Psoas muscle (tissue), 8 donors: Measurements from ENCODE around the gene MYO18A. TPM values are rescaled to one million over a fixed set of nuclear protein-coding genes. Genes with fewer than 3 reads are reported as not detected.
"Not testable (repeated sequence)": the region's sequence is repeated elsewhere in the genome, so short reads cannot be mapped to it uniquely, and the experiment has no call there.

Experiments
- ATAC-seq, 4 donors: fragments of 200-7000 bp; cut with Tn5 transposase; one replicate each; pipeline ENCODE4 v1.9.1; 2020; ENCODE audit warnings: moderate library complexity in 3 of 4, mild to moderate bottlenecking in 2 of 4
- DNase-seq, 2 donors: peaks; one replicate each; pipeline ENCODE4 v3.0.0-alpha.2; 2020
- H3K27ac ChIP-seq: fragments of 200-600 bp; one replicate; pipeline ENCODE4 v1.8.0; 2022
- H3K27me3 ChIP-seq, 3 donors: fragments of 200-600 bp in 1 of 3; one replicate each; pipeline versions ENCODE4 v1.6.1 to v1.8.0; 2013 to 2022; ENCODE audit warnings: low read length in 2 of 3, mild to moderate bottlenecking in 2 of 3, moderate library complexity in 1 of 3; ENCODE audit not compliant: insufficient read depth in 3 of 3
- H3K36me3 ChIP-seq, 2 donors: fragments of 200-600 bp in 1 of 2; one replicate each; pipeline versions ENCODE4 v1.6.1 to v1.8.0; 2013 to 2022; ENCODE audit warnings: low read depth in 1 of 2, mild to moderate bottlenecking in 1 of 2, moderate library complexity in 1 of 2; ENCODE audit not compliant: insufficient read depth in 1 of 2
- H3K4me1 ChIP-seq: fragments of 200-600 bp; one replicate; pipeline ENCODE4 v1.8.0; 2022
- H3K4me3 ChIP-seq: fragments of 200-600 bp; one replicate; pipeline ENCODE4 v1.8.0; 2022; ENCODE audit warnings: mild to moderate bottlenecking
- H3K9me3 ChIP-seq: fragments of 200-600 bp; one replicate; pipeline ENCODE4 v1.8.0; 2022
- CTCF ChIP-seq: fragments of 200-600 bp; IDR thresholded peaks from one replicate; pipeline ENCODE4 v1.8.0; 2022; ENCODE audit warnings: antibody characterized with exemption
- WGBS, 3 donors: extraction: QIAGEN DNeasy Blood & Tissue Kit; methylation state at CpG; one replicate each; pipeline versions ENCODE4 v1.1.6 to v1.1.7; 2013; 5-methylcytosine and 5-hydroxymethylcytosine counted together
- intact Hi-C, 2 donors: fragments of 100-400 bp; cut with DNase I; formaldehyde crosslinking; loops; one replicate each; pipeline versions ENCODE4 v1.11.0 to v1.14.2; 2022
- polyA plus RNA-seq, 3 donors: library from polyadenylated mRNA; stranded (reverse); fragments of 200-250 nt; gene quantifications; one replicate each; pipeline ENCODE4 v1.2.3, GENCODE V29; 2013
- total RNA-seq, 4 donors: library from RNA; stranded (reverse); fragmentation: NEBNext Ultra II Directional in 2 of 4; extraction: Animal tissue kit (Norgen Biotek cat#: 25700) in 2 of 4; gene quantifications; one replicate each; pipeline versions ENCODE4 v1.2.1 to v1.2.4, GENCODE V29; 2021 to 2023
- donor health status: healthy with polysubstance abuse.
- donor health status: DM: no; HTN: no; CAD: no; lungs with moderate emphysema.
- donor health status: Bipolar disorder and iron deficiency.
- donor health status: healthy.
- donor health status: DM: yes; HTN: yes; CAD: no.
- donor health status: DM: no; HTN: no; CAD: no.
- donor health status: DM: no; HTN: no; CAD: no.
- donor health status: DM: yes; HTN: yes; CAD: no.

MYO18A gene
- total and polyA plus RNA-seq, 7 donors: 142 to 1,274 (median 770) TPM

- peak; percentile 98 for TF ChIP-seq CTCF
- Histone ChIP-seq H3K4me1 (peaks cover 35% of the 10 kb centered on the region), H3K9me3 (no peaks in the 10 kb centered on the region), H3K4me3 (peak overlapping the region; percentile 66), H3K36me3 (no peaks in the 10 kb centered on the region), H3K27ac (peak overlapping the region; percentile 80), H3K27me3 (no peaks in the 10 kb centered on the region)
- 3 to 5% (median 4%) methylated on average over 32 to 34 of the region's 34 CpGs for WGBS, 3 donors
- intact Hi-C loops: loop anchor here (1.0 to 2.0 kb wide), 5 partner anchors 30 to 144 kb away; no protein-coding TSS in a partner anchor
- ATAC-seq: peak; percentile 92 to 96 (median 94)
- peak; percentile 96 to 98 for DNase-seq
Measured at GRCh38 chr17:29148790-29149430, 31.3 kb downstream of the MYO18A start.

GRCh38 chr17:29148257-29148789, 31.9 kb downstream of the MYO18A start:
- Histone ChIP-seq H3K36me3 (no peaks in the 10 kb centered on the region), H3K4me3 (peak overlapping the region; percentile 66), H3K27ac (peak overlapping the region; percentile 80), H3K9me3 (no peaks in the 10 kb centered on the region), H3K4me1 (peaks cover 39% of the 10 kb centered on the region), H3K27me3 (no peaks in the 10 kb centered on the region)
- ATAC-seq: peak in 3 of 4 donors; percentile 22 to 32 (median 25)
- intact Hi-C loops: loop anchor here (2.0 kb wide), 4 partner anchors 30 to 144 kb away; no protein-coding TSS in a partner anchor
- 19 to 30% (median 28%) methylated on average over 5 of the region's 5 CpGs for WGBS, 3 donors
- no peak for TF ChIP-seq CTCF
- peak in 1 of 2 donors; percentile 51 for DNase-seq

GRCh38 chr17:29147682-29148081, 32.5 kb downstream of the MYO18A start:
- Histone ChIP-seq H3K9me3 (no peaks in the 10 kb centered on the region), H3K4me1 (peaks cover 39% of the 10 kb centered on the region), H3K27ac (peak overlapping the region; percentile 80), H3K36me3 (no peaks in the 10 kb centered on the region), H3K27me3 (no peaks in the 10 kb centered on the region), H3K4me3 (no peak overlapping the region)
- no peak for ATAC-seq
- intact Hi-C loops: loop anchor here (2.0 kb wide), 4 partner anchors 31 to 145 kb away; no protein-coding TSS in a partner anchor
- no peak for TF ChIP-seq CTCF
- WGBS, 3 donors: 82 to 92% (median 88%) methylated on average over 4 of the region's 4 CpGs
- no peak for DNase-seq

- DNase-seq, H3K27ac ChIP-seq, ATAC-seq, H3K36me3 ChIP-seq, H3K27me3 ChIP-seq, intact Hi-C loops, H3K4me3 ChIP-seq, H3K9me3 ChIP-seq: not testable (repeated sequence)
- peaks cover 39% of the 10 kb centered on the region for H3K4me1 ChIP-seq
- WGBS, 3 donors: 80 to 91% (median 90%) methylated on average over 2 of the region's 2 CpGs
Measured at GRCh38 chr17:29147228-29147627, 33.0 kb downstream of the MYO18A start.

- DNase-seq (no peak), ATAC-seq (no peak)
- H3K36me3 ChIP-seq: no peaks in the 10 kb centered on the region
- no peaks in the 10 kb centered on the region for H3K9me3 ChIP-seq
- H3K4me1 ChIP-seq: peaks cover 43% of the 10 kb centered on the region
- no peaks in the 10 kb centered on the region for H3K27me3 ChIP-seq
- no peak for TF ChIP-seq CTCF
- intact Hi-C loops: no loop called here
- H3K27ac ChIP-seq: peak overlapping the region; percentile 71
- 87 to 95% (median 89%) methylated on average over 2 of the region's 2 CpGs for WGBS, 3 donors
- no peak overlapping the region for H3K4me3 ChIP-seq
Measured at GRCh38 chr17:29146369-29146972, 33.7 kb downstream of the MYO18A start.
